Vagina (tissue), 2 donors: Measurements from ENCODE around the gene RPUSD3.

ENCODE experiments used
- POLR2A ChIP-seq, 2 donors: fragments of 450-650 bp; IDR thresholded peaks; one replicate each; pipeline ENCODE4 v1.6.1; 2017; ENCODE audit warnings: antibody characterized with exemption in 2 of 2, mild to moderate bottlenecking in 2 of 2, moderate library complexity in 2 of 2
- POLR2AphosphoS5 ChIP-seq, 2 donors: sonication (generic); formaldehyde crosslinking; IDR thresholded peaks; one replicate each; pipeline ENCODE4 v1.9.0; 2017; ENCODE audit warnings: antibody characterized with exemption in 2 of 2, mild to moderate bottlenecking in 2 of 2, low read depth in 1 of 2; ENCODE audit not compliant: insufficient read depth in 1 of 2
- TF ChIP-seq, protein P1 (sequence below), 3 experiments: fragments of 450-650 bp in 2 of 3; fragments of 200-600 bp in 1 of 3; sonication (generic) in 1 of 3; IDR thresholded peaks; one replicate each; pipeline ENCODE4 v1.5.1; 2017 to 2019; ENCODE audit warnings: antibody characterized with exemption in 3 of 3, mild to moderate bottlenecking in 2 of 3, moderate library complexity in 2 of 3

DNA sequence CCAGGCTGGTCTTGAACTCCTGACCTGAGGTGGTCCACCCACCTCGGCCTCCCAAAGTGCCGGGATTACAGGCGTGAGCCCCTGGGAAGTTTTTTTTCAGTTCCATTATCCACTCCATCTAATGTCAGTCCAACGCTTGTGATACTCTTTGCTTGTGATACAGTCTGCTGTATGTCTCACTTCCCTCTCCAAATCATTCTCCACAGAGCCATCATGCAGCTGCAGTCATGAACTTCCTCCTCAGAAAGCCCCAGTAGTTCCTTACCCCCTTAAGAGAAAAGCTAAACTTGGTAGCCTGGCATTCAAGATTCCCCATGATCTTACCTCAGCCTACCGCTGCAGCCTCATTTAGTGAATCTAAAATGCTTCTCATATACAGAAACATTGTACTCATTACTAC, 48.6 kb downstream of the RPUSD3 start:
- TF ChIP-seq POLR2AphosphoS5 (IDR thresholded peaks at IDR 0.05; ENCODE audit: insufficient read depth in 1 of 2, low read depth in 1 of 2) (no peak), POLR2A (IDR thresholded peaks at IDR 0.05) (no peak)
- TF ChIP-seq, protein P1, sequence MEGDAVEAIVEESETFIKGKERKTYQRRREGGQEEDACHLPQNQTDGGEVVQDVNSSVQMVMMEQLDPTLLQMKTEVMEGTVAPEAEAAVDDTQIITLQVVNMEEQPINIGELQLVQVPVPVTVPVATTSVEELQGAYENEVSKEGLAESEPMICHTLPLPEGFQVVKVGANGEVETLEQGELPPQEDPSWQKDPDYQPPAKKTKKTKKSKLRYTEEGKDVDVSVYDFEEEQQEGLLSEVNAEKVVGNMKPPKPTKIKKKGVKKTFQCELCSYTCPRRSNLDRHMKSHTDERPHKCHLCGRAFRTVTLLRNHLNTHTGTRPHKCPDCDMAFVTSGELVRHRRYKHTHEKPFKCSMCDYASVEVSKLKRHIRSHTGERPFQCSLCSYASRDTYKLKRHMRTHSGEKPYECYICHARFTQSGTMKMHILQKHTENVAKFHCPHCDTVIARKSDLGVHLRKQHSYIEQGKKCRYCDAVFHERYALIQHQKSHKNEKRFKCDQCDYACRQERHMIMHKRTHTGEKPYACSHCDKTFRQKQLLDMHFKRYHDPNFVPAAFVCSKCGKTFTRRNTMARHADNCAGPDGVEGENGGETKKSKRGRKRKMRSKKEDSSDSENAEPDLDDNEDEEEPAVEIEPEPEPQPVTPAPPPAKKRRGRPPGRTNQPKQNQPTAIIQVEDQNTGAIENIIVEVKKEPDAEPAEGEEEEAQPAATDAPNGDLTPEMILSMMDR (IDR thresholded peaks at IDR 0.05) = no peak
